ENCODE results near the gene ATG14.
A peak's percentile ranks its signal among the peaks of the same experiment; 100 is the strongest.

Gene ATG14

GRCh38 chr14:55356913-55357312 is 54.7 kb downstream of the ATG14 start:
- TF ChIP-seq, protein P1, sequence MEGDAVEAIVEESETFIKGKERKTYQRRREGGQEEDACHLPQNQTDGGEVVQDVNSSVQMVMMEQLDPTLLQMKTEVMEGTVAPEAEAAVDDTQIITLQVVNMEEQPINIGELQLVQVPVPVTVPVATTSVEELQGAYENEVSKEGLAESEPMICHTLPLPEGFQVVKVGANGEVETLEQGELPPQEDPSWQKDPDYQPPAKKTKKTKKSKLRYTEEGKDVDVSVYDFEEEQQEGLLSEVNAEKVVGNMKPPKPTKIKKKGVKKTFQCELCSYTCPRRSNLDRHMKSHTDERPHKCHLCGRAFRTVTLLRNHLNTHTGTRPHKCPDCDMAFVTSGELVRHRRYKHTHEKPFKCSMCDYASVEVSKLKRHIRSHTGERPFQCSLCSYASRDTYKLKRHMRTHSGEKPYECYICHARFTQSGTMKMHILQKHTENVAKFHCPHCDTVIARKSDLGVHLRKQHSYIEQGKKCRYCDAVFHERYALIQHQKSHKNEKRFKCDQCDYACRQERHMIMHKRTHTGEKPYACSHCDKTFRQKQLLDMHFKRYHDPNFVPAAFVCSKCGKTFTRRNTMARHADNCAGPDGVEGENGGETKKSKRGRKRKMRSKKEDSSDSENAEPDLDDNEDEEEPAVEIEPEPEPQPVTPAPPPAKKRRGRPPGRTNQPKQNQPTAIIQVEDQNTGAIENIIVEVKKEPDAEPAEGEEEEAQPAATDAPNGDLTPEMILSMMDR (IDR thresholded peaks at IDR 0.05) = no peak
- Mint-ChIP-seq H3K27me3 (ENCODE audit: low read depth, poor library complexity) (no peaks in the 10 kb centered on the region), H3K4me3 (no peak overlapping the region), H3K9me3 (no peaks in the 10 kb centered on the region), H3K4me1 (no peaks in the 10 kb centered on the region), H3K36me3 (ENCODE audit: low read depth) (no peaks in the 10 kb centered on the region), H3K27ac (no peak overlapping the region)
- DNase-seq = no peak

DNA sequence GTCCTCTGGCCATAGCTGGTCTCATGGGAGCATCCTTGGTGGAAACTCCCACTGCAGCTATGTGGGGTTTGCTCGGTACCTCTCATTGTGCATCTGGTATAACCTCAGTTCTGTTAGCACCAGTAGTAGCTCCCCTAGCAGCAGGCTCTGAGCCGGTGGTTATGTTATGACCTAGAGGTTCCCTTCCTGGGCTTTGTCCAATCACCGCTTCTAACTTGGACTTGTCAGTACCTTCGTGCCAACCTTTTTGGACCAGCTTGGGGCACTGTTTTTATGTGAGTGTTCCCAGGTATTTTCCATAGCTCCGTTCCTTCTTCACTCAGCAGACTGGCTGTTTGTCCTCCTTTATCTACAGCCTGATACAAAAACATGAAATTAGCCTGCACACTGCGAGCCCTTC is 55.7 kb downstream of the ATG14 start:
- H3K36me3 Mint-ChIP-seq (ENCODE audit: low read depth) = peaks cover under 1% of the 10 kb centered on the region
- TF ChIP-seq, protein P1 (IDR thresholded peaks at IDR 0.05) = no peak
- DNase-seq = no peak
- no peaks in the 10 kb centered on the region for H3K9me3 Mint-ChIP-seq
- H3K4me1 Mint-ChIP-seq = no peaks in the 10 kb centered on the region
- H3K4me3 Mint-ChIP-seq = no peak overlapping the region
- H3K27ac Mint-ChIP-seq = no peak overlapping the region
- H3K27me3 Mint-ChIP-seq (ENCODE audit: low read depth, poor library complexity) = no peaks in the 10 kb centered on the region

GRCh38 chr14:55354500-55354899 is 57.1 kb downstream of the ATG14 start:
- TF ChIP-seq, protein P1 (IDR thresholded peaks at IDR 0.05) = peak; percentile 47
- H3K9me3 Mint-ChIP-seq = no peaks in the 10 kb centered on the region
- peaks cover 6% of the 10 kb centered on the region for H3K36me3 Mint-ChIP-seq (ENCODE audit: low read depth)
- H3K27ac Mint-ChIP-seq = no peak overlapping the region
- DNase-seq = peak; percentile 31
- no peaks in the 10 kb centered on the region for H3K27me3 Mint-ChIP-seq (ENCODE audit: low read depth, poor library complexity)
- H3K4me3 Mint-ChIP-seq = no peak overlapping the region
- H3K4me1 Mint-ChIP-seq = peaks cover 5% of the 10 kb centered on the region

DNA sequence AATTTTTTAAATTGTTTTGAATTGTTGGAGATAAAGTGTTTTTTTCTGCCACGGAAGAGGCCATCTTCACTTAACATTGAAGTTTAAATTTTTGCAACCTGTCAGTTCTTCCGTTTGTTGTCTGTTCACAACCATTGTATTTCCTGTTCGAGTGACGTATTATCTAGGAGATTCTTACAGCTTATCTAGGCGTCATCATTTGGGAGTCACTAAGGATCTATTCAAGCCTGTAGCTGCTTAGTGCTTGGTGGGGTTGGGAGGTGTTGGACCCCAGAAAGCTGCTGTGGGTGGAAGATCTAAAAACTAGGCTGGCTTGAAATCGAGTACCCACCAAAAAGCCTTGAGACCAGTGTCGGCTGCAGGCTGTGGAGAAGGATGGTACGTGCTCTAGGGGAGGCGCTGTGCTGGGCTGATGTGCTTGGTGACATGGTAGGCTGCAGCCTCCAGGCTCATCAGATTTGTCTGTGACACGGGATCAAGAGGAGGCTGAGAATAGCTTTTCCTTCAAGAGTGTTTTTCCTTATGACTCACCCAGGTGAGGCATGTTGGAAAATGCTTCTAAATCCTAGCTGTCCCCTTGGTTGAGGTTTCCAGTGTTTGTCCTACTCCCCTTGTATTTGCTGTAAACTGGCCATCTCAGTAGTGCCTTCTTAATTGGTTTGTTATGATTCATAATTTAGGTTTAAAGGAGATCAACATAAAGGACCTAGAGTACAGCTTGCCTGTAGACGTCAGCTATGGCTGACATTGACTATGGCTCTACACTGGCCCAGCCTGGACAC is 57.8 kb downstream of the ATG14 start:
- H3K4me3 Mint-ChIP-seq = no peak overlapping the region
- no peaks in the 10 kb centered on the region for H3K9me3 Mint-ChIP-seq
- DNase-seq = no peak
- H3K36me3 Mint-ChIP-seq (ENCODE audit: low read depth) = peaks cover 6% of the 10 kb centered on the region
- TF ChIP-seq, protein P1 (IDR thresholded peaks at IDR 0.05) = no peak
- peaks cover 12% of the 10 kb centered on the region for H3K4me1 Mint-ChIP-seq
- peak overlapping the region; percentile 10 for H3K27ac Mint-ChIP-seq
- no peaks in the 10 kb centered on the region for H3K27me3 Mint-ChIP-seq (ENCODE audit: low read depth, poor library complexity)

- no peak overlapping the region for H3K4me3 Mint-ChIP-seq
Measured at GRCh38 chr14:55352201-55352600, 59.4 kb downstream of the ATG14 start.

More at GRCh38 chr14:55352201-55352600, 59.4 kb downstream of the ATG14 start:
- Mint-ChIP-seq H3K36me3 (ENCODE audit: low read depth) (peaks cover 6% of the 10 kb centered on the region), H3K27ac (no peak overlapping the region), H3K4me1 (peaks cover 21% of the 10 kb centered on the region), H3K9me3 (no peaks in the 10 kb centered on the region), H3K27me3 (ENCODE audit: low read depth, poor library complexity) (no peaks in the 10 kb centered on the region)
- no peak for DNase-seq
- TF ChIP-seq, protein P1 (IDR thresholded peaks at IDR 0.05) = no peak

Measured in nephron progenitor cell (in vitro differentiated cells).